OCI-LY7 (cell line): ENCODE measurements around the gene RGMB. TPM values are rescaled to one million over a fixed set of nuclear protein-coding genes. Genes with fewer than 3 reads are reported as not detected.

Experiments
- BruUV-seq: library from RNA; stranded (reverse); fragments of 400-500 nt; replicated peaks from 2 replicates; lab custom pipeline; 2021; lab: Mats Ljungman, UMichigan
- CTCF ChIA-PET: fragments of 300-600 bp; sonication (Branson Sonifier 250); formaldehyde crosslinking; loops from one replicate; lab custom pipeline; 2022; ENCODE audit warnings: antibody characterized with exemption; ENCODE audit not compliant: unreplicated experiment; lab: Charles Lee
- POLR2A ChIA-PET: fragments of 300-600 bp; sonication (Branson Sonifier 250); formaldehyde crosslinking; loops from one replicate; lab custom pipeline; 2022; ENCODE audit warnings: antibody characterized with exemption; lab: Charles Lee
- DNase-seq: peaks from one replicate; pipeline ENCODE4 v3.0.0-alpha.2; 2015; ENCODE audit warnings: low spot score
- H2AFZ ChIP-seq: fragments of 200-600 bp; sonication (generic), shearing (Covaris generic); 2 replicates; pipeline ENCODE4 v1.6.1; 2014; ENCODE audit warnings: mild to moderate bottlenecking, antibody characterized with exemption, low read length, moderate library complexity
- H3K27ac ChIP-seq: fragments of 200-600 bp; sonication (generic); 2 replicates; pipeline ENCODE4 v1.5.1; 2014; ENCODE audit warnings: mixed run types, low read depth, mild to moderate bottlenecking, moderate library complexity, low read length, inconsistent platforms; ENCODE audit not compliant: poor library complexity, severe bottlenecking
- H3K36me3 ChIP-seq: fragments of 200-600 bp; sonication (generic); 2 replicates; pipeline ENCODE4 v1.6.1; 2014; ENCODE audit warnings: mild to moderate bottlenecking, antibody characterized with exemption, low read length, moderate library complexity, mixed read lengths; ENCODE audit not compliant: insufficient read depth
- H3K4me1 ChIP-seq: fragments of 200-600 bp; sonication (generic); 2 replicates; pipeline ENCODE4 v1.5.1; 2014; ENCODE audit warnings: mild to moderate bottlenecking, low read length; ENCODE audit not compliant: insufficient read depth, poor library complexity, severe bottlenecking
- H3K4me2 ChIP-seq: fragments of 200-600 bp; sonication (generic); 2 replicates; pipeline ENCODE4 v1.6.1; 2014; ENCODE audit warnings: mild to moderate bottlenecking, low read length
- H3K4me3 ChIP-seq: fragments of 200-600 bp; sonication (generic); 2 replicates; pipeline ENCODE4 v1.5.1; 2014; ENCODE audit warnings: mild to moderate bottlenecking, low read depth, low read length; ENCODE audit not compliant: poor library complexity, severe bottlenecking
- H3K79me2 ChIP-seq: fragments of 200-600 bp; sonication (generic); 2 replicates; pipeline ENCODE4 v1.6.1; 2016; ENCODE audit warnings: low read depth, mild to moderate bottlenecking, low read length, moderate library complexity, mixed read lengths; ENCODE audit not compliant: insufficient read depth
- H3K9me2 ChIP-seq: fragments of 200-600 bp; sonication (generic); 2 replicates; pipeline ENCODE4 v1.6.1; 2016; ENCODE audit warnings: mild to moderate bottlenecking, low read length, mixed read lengths; ENCODE audit not compliant: insufficient read depth
- H3K9me3 ChIP-seq: fragments of 200-600 bp; sonication (generic); 2 replicates; pipeline ENCODE4 v1.6.1; 2014; ENCODE audit warnings: mild to moderate bottlenecking, mixed run types, low read length, mixed read lengths
- H4K20me1 ChIP-seq: fragments of 200-600 bp; sonication (generic); 2 replicates; pipeline ENCODE4 v1.6.1; 2014; ENCODE audit warnings: mild to moderate bottlenecking, antibody characterized with exemption, low read length, moderate library complexity, mixed read lengths; ENCODE audit not compliant: insufficient read depth
- EZH2phosphoT487 ChIP-seq: fragments of 200-600 bp; sonication (generic); IDR thresholded peaks from 2 replicates; pipeline ENCODE4 v1.6.1; 2018; ENCODE audit warnings: low read depth, borderline replicate concordance, mild to moderate bottlenecking, mixed run types, antibody characterized with exemption, low read length, moderate library complexity, mixed read lengths
- intact Hi-C: fragments of 100-400 bp; cut with micrococcal nuclease; formaldehyde crosslinking; loops from one replicate; pipeline ENCODE4 v1.10.0; 2022; ENCODE audit not compliant: unreplicated experiment
- total RNA-seq, 2 experiments: library from RNA; depleted of rRNA in 1 of 2; stranded (reverse); fragments of >200 nt in 1 of 2; shearing (Covaris generic) in 1 of 2; gene quantifications; 2 replicates each; pipeline ENCODE4 v1.2.3, GENCODE V29; 2014 to 2022
- TF ChIP-seq, protein P1 (sequence below): fragments of 200-600 bp; sonication (generic); conservative IDR thresholded peaks from 2 replicates; pipeline ENCODE4 v1.5.1; 2014; ENCODE audit warnings: mild to moderate bottlenecking, antibody characterized with exemption, low read length, moderate library complexity, mixed read lengths

RGMB gene
- total RNA-seq, 2 experiments from 2014 or later = 9.2 to 11.2 TPM

DNA sequence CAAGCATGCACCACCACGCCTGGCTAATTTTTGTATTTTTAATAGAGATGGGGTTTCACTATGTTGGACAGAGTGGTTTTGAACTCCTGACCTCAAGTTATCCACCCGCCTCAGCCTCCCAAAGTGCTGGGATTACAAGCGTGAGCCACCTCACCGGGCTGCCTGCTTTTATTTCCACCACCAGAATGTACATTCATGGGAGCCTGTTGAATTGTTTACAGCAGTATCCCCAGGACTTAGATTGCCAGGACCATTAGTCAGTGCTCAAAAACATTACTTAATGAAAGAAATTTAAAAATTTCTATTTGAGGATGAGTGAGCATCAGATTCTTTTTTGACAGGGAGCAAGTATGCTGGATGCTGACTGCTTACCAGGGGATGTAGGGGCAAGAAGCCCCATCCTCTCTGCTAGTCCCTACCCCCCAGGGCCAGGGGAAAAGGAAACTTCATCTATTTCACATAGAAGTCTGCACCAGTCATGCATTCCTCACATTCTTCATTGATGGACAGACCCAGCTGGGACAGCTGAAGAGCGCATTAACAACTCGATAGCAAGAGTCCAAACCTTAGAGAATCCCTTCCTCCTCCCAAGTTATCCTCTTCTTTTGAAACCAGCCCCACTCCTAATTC is 10.3 kb upstream of the RGMB start:
- no peak overlapping the region for H3K4me3 ChIP-seq
- BruUV-seq = no TSS peak
- no peak for DNase-seq
- H3K4me2 ChIP-seq = no peak overlapping the region
- intact Hi-C loops = no loop called here
- no peak overlapping the region for H3K27ac ChIP-seq
- no peaks in the 10 kb centered on the region for H3K79me2 ChIP-seq
- H2AFZ ChIP-seq = no peak overlapping the region
- H4K20me1 ChIP-seq = no peaks in the 10 kb centered on the region
- H3K9me3 ChIP-seq = no peaks in the 10 kb centered on the region
- no peak for TF ChIP-seq EZH2phosphoT487
- TF ChIP-seq, protein P1, sequence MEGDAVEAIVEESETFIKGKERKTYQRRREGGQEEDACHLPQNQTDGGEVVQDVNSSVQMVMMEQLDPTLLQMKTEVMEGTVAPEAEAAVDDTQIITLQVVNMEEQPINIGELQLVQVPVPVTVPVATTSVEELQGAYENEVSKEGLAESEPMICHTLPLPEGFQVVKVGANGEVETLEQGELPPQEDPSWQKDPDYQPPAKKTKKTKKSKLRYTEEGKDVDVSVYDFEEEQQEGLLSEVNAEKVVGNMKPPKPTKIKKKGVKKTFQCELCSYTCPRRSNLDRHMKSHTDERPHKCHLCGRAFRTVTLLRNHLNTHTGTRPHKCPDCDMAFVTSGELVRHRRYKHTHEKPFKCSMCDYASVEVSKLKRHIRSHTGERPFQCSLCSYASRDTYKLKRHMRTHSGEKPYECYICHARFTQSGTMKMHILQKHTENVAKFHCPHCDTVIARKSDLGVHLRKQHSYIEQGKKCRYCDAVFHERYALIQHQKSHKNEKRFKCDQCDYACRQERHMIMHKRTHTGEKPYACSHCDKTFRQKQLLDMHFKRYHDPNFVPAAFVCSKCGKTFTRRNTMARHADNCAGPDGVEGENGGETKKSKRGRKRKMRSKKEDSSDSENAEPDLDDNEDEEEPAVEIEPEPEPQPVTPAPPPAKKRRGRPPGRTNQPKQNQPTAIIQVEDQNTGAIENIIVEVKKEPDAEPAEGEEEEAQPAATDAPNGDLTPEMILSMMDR = no peak
- CTCF ChIA-PET = no interaction called here
- POLR2A ChIA-PET = no interaction called here
- no peaks in the 10 kb centered on the region for H3K9me2 ChIP-seq
- H3K36me3 ChIP-seq = no peaks in the 10 kb centered on the region
- H3K4me1 ChIP-seq = no peaks in the 10 kb centered on the region

DNA sequence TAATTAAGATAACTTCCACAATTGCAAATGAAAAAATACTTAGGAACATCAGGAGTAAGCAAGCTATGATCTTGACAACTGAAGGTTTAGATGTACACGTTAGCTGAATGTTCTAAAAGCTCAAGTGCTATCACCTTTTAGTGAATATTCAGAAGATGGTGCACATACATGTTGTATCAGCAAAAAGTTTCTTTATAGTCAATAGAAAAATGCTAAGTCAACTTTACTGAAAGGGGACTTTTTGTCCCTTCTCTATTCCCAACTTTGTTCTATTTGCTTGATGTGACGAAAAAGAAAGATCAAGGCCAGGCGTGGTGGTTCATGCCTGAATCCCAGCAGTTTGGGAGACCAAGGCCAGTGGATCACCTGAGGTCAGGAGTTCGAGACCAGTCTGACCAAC is 7.6 kb upstream of the RGMB start:
- Histone ChIP-seq H3K4me1 (peaks cover 6% of the 10 kb centered on the region), H3K4me2 (no peak overlapping the region), H3K36me3 (no peaks in the 10 kb centered on the region), H3K4me3 (no peak overlapping the region), H3K9me2 (no peaks in the 10 kb centered on the region), H3K27ac (no peak overlapping the region), H3K79me2 (no peaks in the 10 kb centered on the region), H4K20me1 (0 out of 2 replicates have a peak, but pooled peaks cover 3% of the 10 kb centered on the region), H3K9me3 (no peaks in the 10 kb centered on the region), H2AFZ (no peak overlapping the region)
- intact Hi-C loops = no loop called here
- DNase-seq = no peak
- POLR2A ChIA-PET = no interaction called here
- TF ChIP-seq EZH2phosphoT487 = no peak
- TF ChIP-seq, protein P1 = no peak
- BruUV-seq = no TSS peak
- CTCF ChIA-PET = no interaction called here

DNA sequence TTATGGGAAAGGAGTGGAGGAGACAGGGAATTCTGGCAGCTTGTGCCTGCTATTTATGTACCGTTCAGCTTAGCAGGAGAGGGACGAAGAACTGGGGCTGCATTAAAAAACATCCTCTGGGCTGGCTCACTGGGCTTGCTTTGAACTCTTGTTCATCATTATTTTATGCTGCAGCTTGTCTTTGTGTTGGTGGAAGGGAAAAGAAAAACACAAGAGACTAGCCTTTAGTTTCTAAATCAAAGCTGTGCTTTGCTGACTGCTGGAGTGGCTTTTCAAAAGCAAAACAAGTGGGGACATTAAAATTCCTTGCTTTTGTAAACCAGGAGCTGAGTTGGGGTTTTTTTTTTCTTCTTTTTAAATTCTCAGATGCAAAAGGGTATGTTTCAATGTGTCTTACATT is 5.9 kb upstream of the RGMB start:
- Histone ChIP-seq H3K9me3 (no peaks in the 10 kb centered on the region), H3K79me2 (no peaks in the 10 kb centered on the region), H3K9me2 (no peaks in the 10 kb centered on the region), H3K4me1 (peaks cover 22% of the 10 kb centered on the region), H3K4me3 (no peak overlapping the region), H2AFZ (no peak overlapping the region), H3K27ac (no peak overlapping the region), H3K4me2 (no peak overlapping the region), H3K36me3 (no peaks in the 10 kb centered on the region), H4K20me1 (0 out of 2 replicates have a peak, but pooled peaks cover 8% of the 10 kb centered on the region)
- TF ChIP-seq EZH2phosphoT487 = no peak
- TF ChIP-seq, protein P1 = no peak
- ChIA-PET CTCF (no interaction called here), POLR2A (interaction anchor here (0.8 to 1.2 kb wide), 3 partner anchors 10 to 27 kb away, joined by 3 to 4 read pairs (median 3); no protein-coding TSS in a partner anchor)
- BruUV-seq = no TSS peak
- intact Hi-C loops = no loop called here
- no peak for DNase-seq
